PC-3 (cell line): ENCODE results near the gene PADI3. TPM values are rescaled to one million over a fixed set of nuclear protein-coding genes. Genes with fewer than 3 reads are reported as not detected.

Experiments
- ATAC-seq: fragments of 200-7000 bp; cut with Tn5 transposase; 2 replicates; pipeline ENCODE4 v1.9.1; 2020; ENCODE audit warnings: mild to moderate bottlenecking, moderate library complexity
- BruUV-seq: library from RNA; stranded (reverse); fragments of 400-500 nt; replicated peaks from 2 replicates; lab custom pipeline; 2021; lab: Mats Ljungman, UMichigan
- CTCF ChIA-PET: fragments of 300-600 bp; sonication (Branson Sonifier 250); formaldehyde crosslinking; loops from one replicate; lab custom pipeline; 2022; ENCODE audit warnings: antibody characterized with exemption; lab: Charles Lee
- POLR2A ChIA-PET: fragments of 300-600 bp; sonication (Branson Sonifier 250); formaldehyde crosslinking; loops from one replicate; lab custom pipeline; 2022; ENCODE audit warnings: antibody characterized with exemption; ENCODE audit not compliant: unreplicated experiment; lab: Charles Lee
- DNase-seq: peaks from one replicate; pipeline ENCODE4 v3.0.0-alpha.2; 2015
- H2AFZ ChIP-seq: fragments of 300-600 bp; sonication (generic); 2 replicates; pipeline ENCODE4 v1.6.0; 2016; ENCODE audit warnings: antibody characterized with exemption, low read length
- H3F3A ChIP-seq: fragments of 300-600 bp; sonication (generic); one replicate; pipeline ENCODE4 v1.6.0; 2017; ENCODE audit warnings: antibody characterized with exemption, low read length, control low read depth, mild to moderate bottlenecking; ENCODE audit not compliant: unreplicated experiment
- H3K27ac ChIP-seq: fragments of 300-600 bp; sonication (generic); 2 replicates; pipeline ENCODE4 v1.5.1; 2016; ENCODE audit warnings: mild to moderate bottlenecking, low read length
- H3K27me3 ChIP-seq: fragments of 300-600 bp; sonication (generic); 2 replicates; pipeline ENCODE4 v1.6.1; 2016; ENCODE audit warnings: low read length, mixed read lengths
- H3K36me3 ChIP-seq: fragments of 300-600 bp; sonication (generic); 2 replicates; pipeline ENCODE4 v1.6.1; 2016; ENCODE audit warnings: low read depth, mixed run types, low read length, mixed read lengths
- H3K4me1 ChIP-seq: fragments of 300-600 bp; sonication (generic); 2 replicates; pipeline ENCODE4 v1.5.1; 2016; ENCODE audit warnings: low read length; ENCODE audit not compliant: insufficient read depth
- H3K4me2 ChIP-seq: fragments of 300-600 bp; sonication (generic); 2 replicates; pipeline ENCODE4 v1.6.0; 2016; ENCODE audit warnings: low read length
- H3K4me3 ChIP-seq: fragments of 300-600 bp; sonication (generic); 2 replicates; pipeline ENCODE4 v1.5.1; 2016; ENCODE audit warnings: mild to moderate bottlenecking, low read length, mixed read lengths
- H3K79me2 ChIP-seq: fragments of 300-600 bp; sonication (generic); 2 replicates; pipeline ENCODE4 v1.6.1; 2017; ENCODE audit warnings: low read length, mixed read lengths
- H3K9ac ChIP-seq: fragments of 300-600 bp; sonication (generic); 2 replicates; pipeline ENCODE4 v1.6.0; 2016; ENCODE audit warnings: mild to moderate bottlenecking, low read length
- H3K9me2 ChIP-seq: fragments of 300-600 bp; sonication (generic); replicated peaks from 2 replicates; pipeline ENCODE4 v1.6.1; 2016; ENCODE audit warnings: mixed run types, low read length, mixed read lengths
- H3K9me3 ChIP-seq: fragments of 300-600 bp; sonication (generic); 2 replicates; pipeline ENCODE4 v1.6.1; 2016; ENCODE audit warnings: low read length, mixed read lengths
- H4K20me1 ChIP-seq: fragments of 300-600 bp; sonication (generic); 2 replicates; pipeline ENCODE4 v1.6.1; 2016; ENCODE audit warnings: low read length, mixed read lengths
- CTCF ChIP-seq: fragments of 300-600 bp; sonication (generic); conservative IDR thresholded peaks from 2 replicates; pipeline ENCODE4 v1.5.1; 2017; ENCODE audit warnings: antibody characterized with exemption, low read depth, mild to moderate bottlenecking, low read length
- EZH2 ChIP-seq: fragments of 300-600 bp; sonication (generic); IDR thresholded peaks from one replicate; pipeline ENCODE4 v1.6.1; 2017; ENCODE audit warnings: antibody characterized with exemption, mild to moderate bottlenecking, low read length; ENCODE audit not compliant: unreplicated experiment
- EZH2phosphoT487 ChIP-seq: fragments of 300-600 bp; sonication (generic); IDR thresholded peaks from 2 replicates; pipeline ENCODE4 v1.6.1; 2018; ENCODE audit warnings: mild to moderate bottlenecking, antibody characterized with exemption, low read length, borderline replicate concordance
- intact Hi-C: fragments of 100-400 bp; cut with micrococcal nuclease; formaldehyde crosslinking; loops from 2 replicates; pipeline ENCODE4 v1.9.0; 2023
- total RNA-seq: library from RNA; depleted of rRNA; stranded (reverse); fragments of >200 nt; gene quantifications from 2 replicates; pipeline ENCODE4 v1.2.3, GENCODE V29; 2014

PADI3 gene
- total RNA-seq, 1 experiment from 2014 or later: 0.26 TPM

- H3K27me3 ChIP-seq: no peaks in the 10 kb centered on the region
- intact Hi-C loops: no loop called here
These were observed 57.5 kb downstream of the PADI3 start for GRCh38 chr1:17306407-17306806.

GRCh38 chr1:17306921-17307320 is 58.0 kb downstream of the PADI3 start:
- H3K4me3 ChIP-seq: no peak overlapping the region
- no peak for DNase-seq
- peaks cover 30% of the 10 kb centered on the region for H3K4me1 ChIP-seq
- H3K36me3 ChIP-seq: no peaks in the 10 kb centered on the region
- H4K20me1 ChIP-seq: no peaks in the 10 kb centered on the region
- H3F3A ChIP-seq: no peaks in the 10 kb centered on the region
- H3K79me2 ChIP-seq: no peaks in the 10 kb centered on the region
- no TSS peak for BruUV-seq
- H3K4me2 ChIP-seq: no peak overlapping the region
- no peak overlapping the region for H3K27ac ChIP-seq
- ChIA-PET POLR2A (no interaction called here), CTCF (interaction anchor here (0.5 to 0.6 kb wide), 2 partner anchors 36 to 63 kb away, joined by 3 to 11 read pairs; no protein-coding TSS in a partner anchor)
- H3K27me3 ChIP-seq: no peaks in the 10 kb centered on the region
- TF ChIP-seq EZH2phosphoT487: no peak
- no peak overlapping the region for H3K9ac ChIP-seq
- no peaks in the 10 kb centered on the region for H3K9me3 ChIP-seq
- ATAC-seq: no peak
- intact Hi-C loops: no loop called here
- H2AFZ ChIP-seq: no peak overlapping the region
- H3K9me2 ChIP-seq: no peaks in the 10 kb centered on the region

More at GRCh38 chr1:17306407-17306806, 57.5 kb downstream of the PADI3 start:
- Histone ChIP-seq H2AFZ (no peak overlapping the region), H3K79me2 (no peaks in the 10 kb centered on the region), H3F3A (no peaks in the 10 kb centered on the region), H4K20me1 (no peaks in the 10 kb centered on the region), H3K4me2 (no peak overlapping the region), H3K36me3 (no peaks in the 10 kb centered on the region), H3K9ac (no peak overlapping the region), H3K9me3 (no peaks in the 10 kb centered on the region), H3K4me3 (no peak overlapping the region), H3K4me1 (peaks cover 30% of the 10 kb centered on the region), H3K9me2 (no peaks in the 10 kb centered on the region), H3K27ac (no peak overlapping the region)
- ChIA-PET CTCF (interaction anchor here (0.5 kb wide), 1 partner anchor 35 kb away, joined by 11 read pairs; no protein-coding TSS in a partner anchor), POLR2A (no interaction called here)
- TF ChIP-seq EZH2 (no peak), EZH2phosphoT487 (no peak), CTCF (no peak)
- DNase-seq: no peak
- BruUV-seq: no TSS peak
- ATAC-seq: no peak

- Histone ChIP-seq H3K27ac (no peak overlapping the region), H3K9ac (no peak overlapping the region), H3K9me3 (no peaks in the 10 kb centered on the region), H3K9me2 (no peaks in the 10 kb centered on the region), H3K4me1 (peaks cover 30% of the 10 kb centered on the region), H3K27me3 (no peaks in the 10 kb centered on the region), H2AFZ (no peak overlapping the region), H4K20me1 (no peaks in the 10 kb centered on the region), H3K4me3 (no peak overlapping the region), H3F3A (no peaks in the 10 kb centered on the region), H3K4me2 (no peak overlapping the region), H3K36me3 (no peaks in the 10 kb centered on the region), H3K79me2 (no peaks in the 10 kb centered on the region)
- no peak for TF ChIP-seq CTCF
- TF ChIP-seq EZH2phosphoT487: no peak
- TF ChIP-seq EZH2: no peak
- CTCF ChIA-PET: interaction anchor here (0.6 kb wide), 1 partner anchor 63 kb away, joined by 3 read pairs; no protein-coding TSS in a partner anchor
- BruUV-seq: no TSS peak
- POLR2A ChIA-PET: no interaction called here
- intact Hi-C loops: no loop called here
- no peak for DNase-seq
- ATAC-seq: no peak
These were observed 58.4 kb downstream of the PADI3 start for GRCh38 chr1:17307329-17307728.
